ENCODE measurements around the gene ASCL2.
A peak's percentile ranks its signal among the peaks of the same experiment; 100 is the strongest.

The ASCL2 gene

GRCh38 chr11:2306877-2307500, 36.6 kb upstream of the ASCL2 start:
- H3K27ac ChIP-seq, result no peak overlapping the region
- no peak for TF ChIP-seq ZFX (IDR thresholded peaks at IDR 0.05)
- TF ChIP-seq CTCF (conservative IDR thresholded peaks at IDR 0.05), result no peak

GRCh38 chr11:2306452-2306823, 36.0 kb upstream of the ASCL2 start:
- TF ChIP-seq ZFX (IDR thresholded peaks at IDR 0.05), result no peak
- TF ChIP-seq CTCF (conservative IDR thresholded peaks at IDR 0.05), result no peak
- H3K27ac ChIP-seq, result no peak overlapping the region

GRCh38 chr11:2305788-2306451, 35.5 kb upstream of the ASCL2 start:
- no peak overlapping the region for H3K27ac ChIP-seq
- TF ChIP-seq CTCF (conservative IDR thresholded peaks at IDR 0.05) (no peak), ZFX (IDR thresholded peaks at IDR 0.05) (no peak)

- TF ChIP-seq CTCF (conservative IDR thresholded peaks at IDR 0.05) (peak; percentile 94), ZFX (IDR thresholded peaks at IDR 0.05) (no peak)
- H3K27ac ChIP-seq, result no peak overlapping the region
These were observed 34.9 kb upstream of the ASCL2 start for GRCh38 chr11:2305140-2305778.

GRCh38 chr11:2304506-2305139, 34.2 kb upstream of the ASCL2 start:
- H3K27ac ChIP-seq, result no peak overlapping the region
- TF ChIP-seq ZFX (IDR thresholded peaks at IDR 0.05), result no peak
- TF ChIP-seq CTCF (conservative IDR thresholded peaks at IDR 0.05), result no peak

- TF ChIP-seq CTCF (conservative IDR thresholded peaks at IDR 0.05), result no peak
- TF ChIP-seq ZFX (IDR thresholded peaks at IDR 0.05), result no peak
- H3K27ac ChIP-seq, result no peak overlapping the region
These were observed 33.5 kb upstream of the ASCL2 start for GRCh38 chr11:2303627-2304505.
